GM18498 (cell line): ENCODE results near the gene SARDH.

Source experiments
- ATAC-seq: cut with Tn5 transposase; IDR thresholded peaks from one replicate; pipeline ENCODE4 v1.9.1; 2021; ENCODE audit warnings: mild to moderate bottlenecking, moderate library complexity; ENCODE audit not compliant: unreplicated experiment

Gene SARDH

DNA sequence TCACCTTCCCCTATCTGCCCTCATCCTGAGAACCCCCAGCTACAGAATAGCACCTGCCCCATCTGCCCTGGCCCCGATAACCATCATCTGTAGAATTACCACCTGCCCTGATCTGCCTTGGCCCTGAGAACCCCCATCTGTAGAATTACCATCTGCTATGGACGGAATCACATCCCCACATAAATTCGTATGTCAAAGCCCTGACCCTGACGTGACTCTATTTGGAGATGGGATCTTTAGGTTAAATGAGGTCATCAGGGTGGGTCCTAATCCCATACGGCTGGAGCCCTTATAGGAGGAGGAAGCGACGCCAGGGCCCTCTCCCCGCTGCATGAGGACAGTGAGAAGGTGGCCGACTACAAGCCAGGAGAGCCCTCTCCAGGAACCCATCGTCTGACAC lies 32.6 kb downstream of the SARDH start:
- no peak for ATAC-seq

GRCh38 chr9:133704711-133705181 lies 33.4 kb downstream of the SARDH start:
- no peak for ATAC-seq

GRCh38 chr9:133703591-133704399 lies 34.4 kb downstream of the SARDH start:
- no peak for ATAC-seq

DNA sequence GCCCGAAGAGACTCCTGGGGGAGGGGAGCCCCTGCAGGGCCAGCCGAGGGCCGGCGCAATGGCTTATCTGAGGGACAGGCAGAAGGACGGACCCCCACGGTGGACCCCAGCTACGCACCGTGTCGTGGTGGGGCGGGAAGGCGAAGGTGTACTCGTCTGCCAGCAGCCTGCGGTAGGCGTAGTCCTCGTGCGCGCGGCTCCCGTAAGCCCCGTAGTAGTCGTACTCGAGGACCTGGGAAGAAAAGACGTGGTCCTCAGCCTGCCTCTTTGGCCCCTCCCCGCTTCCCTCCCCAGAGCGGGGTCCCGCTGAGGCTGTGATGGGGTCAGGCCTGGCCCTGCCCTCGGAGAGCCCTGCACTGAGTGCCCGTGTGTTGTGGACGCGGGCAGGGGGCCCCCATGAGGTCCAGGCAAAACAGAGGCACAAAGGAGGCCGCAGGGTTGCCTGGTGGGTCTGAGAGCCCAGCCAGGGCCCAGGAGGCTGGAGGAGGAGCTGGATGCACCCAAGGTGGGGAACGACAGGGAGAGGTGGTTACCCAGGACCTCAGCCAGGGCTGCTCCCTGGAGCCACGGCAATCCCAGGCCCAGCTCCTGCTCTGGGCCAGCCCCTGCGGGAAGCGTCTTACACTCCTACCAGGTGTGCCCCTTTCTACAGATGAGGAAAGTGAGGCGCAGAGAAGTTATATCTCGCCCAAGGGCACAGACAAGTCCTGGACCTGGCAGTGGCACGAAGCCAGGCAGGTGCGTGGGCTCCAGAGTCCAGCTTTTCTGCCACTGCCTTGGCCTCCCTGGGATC lies 35.2 kb downstream of the SARDH start:
- ATAC-seq = no peak

GRCh38 chr9:133701981-133702797 lies 36.0 kb downstream of the SARDH start:
- no peak for ATAC-seq

GRCh38 chr9:133701321-133701980 lies 36.7 kb downstream of the SARDH start:
- ATAC-seq = no peak

DNA sequence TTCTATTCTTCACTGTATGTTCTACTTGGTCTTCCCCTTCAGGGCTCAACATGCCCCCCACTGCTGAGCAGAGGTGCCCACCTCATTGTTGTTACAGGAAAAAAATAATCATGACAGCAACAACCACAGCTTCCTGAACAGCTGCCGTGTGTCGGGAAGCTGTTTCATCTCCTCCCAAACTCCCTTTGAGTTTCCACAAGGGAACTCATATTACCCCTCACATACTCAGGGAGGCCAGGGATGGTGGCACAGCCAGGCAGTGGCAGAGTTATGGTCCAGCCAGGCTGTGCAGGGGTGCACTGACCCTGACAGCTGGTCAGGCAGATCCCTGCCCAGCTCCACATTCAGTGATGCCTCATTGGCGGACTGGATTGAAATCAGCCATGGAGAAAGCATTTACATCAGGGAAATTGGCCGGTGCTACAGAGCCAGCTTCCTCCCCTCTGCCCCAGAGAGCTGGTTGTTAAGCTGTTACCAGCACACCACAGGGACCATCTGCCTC lies 37.3 kb downstream of the SARDH start:
- no peak for ATAC-seq

DNA sequence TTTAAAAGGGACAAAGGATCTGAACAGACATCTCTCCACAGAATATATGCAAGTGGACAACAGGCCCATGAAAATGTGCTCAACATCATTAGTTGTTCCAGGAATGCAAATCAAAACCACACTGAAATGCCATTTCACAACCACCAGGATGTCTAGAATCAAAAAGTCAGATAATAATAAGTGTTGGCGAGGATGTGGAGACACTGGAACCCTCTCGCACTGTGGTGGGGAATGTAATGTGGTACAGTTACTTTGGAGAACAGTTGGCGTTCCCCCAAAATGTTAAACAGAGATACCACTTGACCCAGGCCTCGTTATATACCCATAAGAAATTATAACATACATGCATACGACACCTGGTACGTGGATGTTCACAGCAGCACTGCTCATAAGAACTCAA lies 38.6 kb downstream of the SARDH start:
- ATAC-seq = no peak

- no peak for ATAC-seq
These were observed 42.1 kb downstream of the SARDH start for GRCh38 chr9:133696071-133696472.

- ATAC-seq = no peak
These were observed 43.5 kb downstream of the SARDH start for GRCh38 chr9:133694686-133695085.

DNA sequence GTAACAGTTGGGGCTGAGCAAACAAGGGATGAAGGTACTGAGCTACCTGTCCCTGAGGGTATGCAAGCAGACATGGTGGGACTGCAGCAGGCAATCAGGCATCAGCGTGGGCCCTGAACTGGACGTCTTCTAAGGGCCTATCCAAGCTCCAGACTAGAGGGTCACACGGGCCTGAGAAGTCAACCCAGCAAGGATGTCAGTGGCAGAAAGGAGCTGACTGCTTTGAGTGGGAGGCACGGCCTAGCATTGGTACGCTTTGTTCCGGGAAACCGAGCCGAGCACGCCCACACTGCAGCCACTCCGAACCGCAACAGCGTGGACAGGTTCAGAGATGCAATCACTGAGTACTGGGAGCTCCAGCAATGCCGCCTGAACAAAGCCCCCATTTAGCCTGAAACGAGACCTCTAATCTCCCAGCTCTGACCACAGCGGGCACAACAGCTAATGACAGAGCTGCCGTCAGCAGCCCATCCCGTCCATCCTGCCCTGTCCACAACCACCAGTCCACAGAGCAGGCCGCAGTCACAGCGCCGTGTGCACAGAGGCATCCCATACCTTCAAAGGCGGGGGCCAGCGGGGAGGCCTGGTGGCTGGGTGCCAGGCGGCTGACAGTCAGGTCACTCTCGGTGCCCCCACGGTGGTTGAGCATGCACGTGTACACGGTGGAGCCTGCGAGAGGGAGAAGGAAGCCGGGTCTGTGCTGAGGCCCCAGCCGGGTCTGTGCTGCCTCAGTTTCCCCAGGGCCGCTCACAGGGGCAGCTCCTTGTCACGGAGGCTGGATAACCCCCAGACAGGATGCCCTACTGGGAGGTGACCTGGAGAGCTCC lies 44.2 kb downstream of the SARDH start:
- no peak for ATAC-seq

DNA sequence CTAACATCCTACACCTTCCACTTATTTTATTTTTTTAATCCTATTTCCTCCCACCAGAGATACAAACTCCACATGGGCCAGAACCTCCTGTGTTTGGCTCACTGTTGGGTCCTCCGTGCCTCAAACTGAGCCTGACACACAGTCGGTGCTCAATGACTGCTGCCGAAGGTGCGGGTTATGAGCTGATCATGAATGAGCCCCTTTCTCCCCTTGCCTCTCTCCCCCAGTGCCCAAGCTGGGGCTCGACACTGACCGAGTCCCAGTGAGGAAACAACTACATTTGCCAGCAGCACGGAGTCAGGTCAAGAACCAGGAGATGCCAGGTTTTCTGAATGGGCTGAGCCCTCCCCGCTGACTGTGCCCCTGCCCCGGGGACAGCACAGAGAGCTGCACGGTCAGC lies 45.0 kb downstream of the SARDH start:
- ATAC-seq = no peak

DNA sequence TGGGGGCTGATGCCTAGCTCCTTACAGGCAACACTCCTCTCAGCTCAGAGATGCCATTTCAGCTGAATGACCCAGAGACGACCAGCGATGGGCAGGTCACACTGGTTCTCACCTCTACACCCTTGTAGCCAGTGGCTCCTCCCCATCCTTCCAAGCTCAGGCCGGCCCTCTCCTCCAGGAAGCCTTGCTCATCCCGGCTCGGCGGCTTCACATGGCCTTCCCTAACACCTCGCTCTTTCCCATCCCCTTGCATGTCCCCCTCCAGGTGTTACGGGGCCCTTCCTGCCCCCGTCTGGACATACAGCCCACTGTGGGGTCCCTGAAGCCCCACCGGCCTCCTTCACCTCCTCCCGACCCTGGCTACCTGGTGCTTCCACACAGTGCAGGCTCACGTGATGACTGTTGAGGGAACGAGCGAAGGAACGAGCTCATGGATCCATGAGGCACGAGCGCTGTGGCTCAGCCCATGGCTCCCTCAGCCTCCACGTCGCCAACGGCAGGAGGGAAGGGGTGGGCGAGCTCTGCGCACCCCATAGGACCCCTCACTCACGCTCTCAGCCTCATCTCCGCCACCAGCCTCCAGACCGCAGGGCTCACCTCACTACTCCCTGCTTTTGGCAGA lies 45.7 kb downstream of the SARDH start:
- ATAC-seq = no peak

DNA sequence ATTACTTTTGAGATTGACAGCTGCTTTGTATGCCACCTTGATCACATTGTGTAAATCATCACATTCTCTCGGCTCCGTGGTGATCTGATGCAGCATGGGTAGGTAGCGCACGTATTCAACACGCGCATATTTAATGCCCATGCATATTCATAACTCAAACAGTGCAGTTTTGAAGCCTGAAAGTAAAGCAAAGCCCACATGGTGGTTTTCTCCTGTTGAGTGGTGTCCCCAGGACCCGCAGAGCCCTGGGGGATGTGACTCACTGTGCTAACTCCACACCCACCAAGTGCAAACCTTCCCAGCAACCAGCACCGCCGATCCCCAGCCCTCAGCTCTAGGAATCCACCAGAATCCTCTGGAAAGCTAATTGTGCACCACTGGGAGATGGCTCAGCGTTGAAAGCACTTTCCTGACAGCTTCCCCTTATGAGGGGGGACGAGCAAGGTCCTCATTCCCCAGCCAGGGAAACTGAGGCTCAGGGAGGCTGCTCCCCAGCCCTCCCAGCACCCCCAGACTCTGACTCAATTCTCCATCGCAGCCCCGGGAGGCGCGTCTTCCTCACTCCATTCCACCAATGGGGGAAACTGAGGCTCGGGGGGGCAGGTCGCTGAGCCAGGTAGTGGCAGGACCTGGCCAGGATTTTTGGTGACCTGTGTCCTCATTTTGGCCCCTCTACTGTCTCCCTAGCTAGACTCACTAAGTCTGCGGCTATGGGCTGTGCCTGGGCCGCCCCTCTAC lies 46.4 kb downstream of the SARDH start:
- no peak for ATAC-seq

- no peak for ATAC-seq
These were observed 47.0 kb downstream of the SARDH start for GRCh38 chr9:133691191-133691590.

DNA sequence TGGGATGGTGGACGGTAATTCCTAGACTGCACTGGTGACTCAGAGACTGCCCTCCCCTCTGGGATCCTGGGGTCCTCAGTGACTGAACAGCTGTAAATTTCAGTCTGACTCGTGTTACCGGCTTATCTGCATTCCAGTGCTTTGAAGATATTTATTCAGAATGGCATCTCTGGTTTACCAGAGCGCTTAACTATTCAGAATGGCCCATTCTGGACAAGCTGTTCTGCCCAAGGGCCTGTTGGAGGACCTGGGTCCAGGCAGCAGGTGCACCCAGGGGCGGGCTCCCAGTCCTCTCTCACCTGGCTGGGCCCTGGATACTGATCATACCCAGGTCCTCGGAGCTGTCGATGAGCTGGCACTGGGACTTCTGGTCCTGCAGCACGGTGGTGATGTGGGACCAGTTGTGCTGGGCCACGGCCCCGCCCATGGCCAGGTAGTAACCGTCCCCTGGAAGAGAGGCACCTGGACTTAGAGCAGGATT lies 48.0 kb downstream of the SARDH start:
- ATAC-seq = no peak

DNA sequence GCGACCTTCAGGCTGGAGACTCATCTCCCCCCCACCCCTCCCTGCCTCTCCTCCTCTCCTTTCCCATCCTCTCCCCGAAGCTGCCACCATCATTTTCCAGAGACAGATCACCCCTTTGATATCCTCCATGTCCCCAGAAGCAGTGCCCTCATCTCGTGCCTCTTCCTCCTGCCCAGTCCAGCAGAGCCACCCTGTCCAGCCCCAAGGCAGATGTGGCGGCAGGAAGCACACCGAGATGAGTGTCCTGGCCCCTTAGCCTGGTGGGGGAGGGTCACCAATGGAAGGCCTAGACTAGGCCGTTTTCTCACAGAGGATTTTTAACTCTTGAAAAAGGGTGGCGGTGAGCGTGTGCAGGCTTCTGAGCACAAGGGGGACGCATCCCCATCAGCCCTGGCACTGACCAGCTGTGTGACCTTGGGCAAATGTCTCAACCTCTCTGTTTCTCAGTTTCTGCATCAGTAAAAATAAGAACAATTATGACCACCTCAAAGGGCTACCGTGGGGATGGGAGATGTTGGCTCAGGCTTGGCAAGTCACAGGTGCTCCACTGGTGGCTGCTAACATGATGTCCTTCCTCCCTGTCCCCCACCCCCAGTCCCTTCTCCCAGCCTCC lies 48.9 kb downstream of the SARDH start:
- ATAC-seq = no peak
